ENCODE data around the gene YES1.

DNA sequence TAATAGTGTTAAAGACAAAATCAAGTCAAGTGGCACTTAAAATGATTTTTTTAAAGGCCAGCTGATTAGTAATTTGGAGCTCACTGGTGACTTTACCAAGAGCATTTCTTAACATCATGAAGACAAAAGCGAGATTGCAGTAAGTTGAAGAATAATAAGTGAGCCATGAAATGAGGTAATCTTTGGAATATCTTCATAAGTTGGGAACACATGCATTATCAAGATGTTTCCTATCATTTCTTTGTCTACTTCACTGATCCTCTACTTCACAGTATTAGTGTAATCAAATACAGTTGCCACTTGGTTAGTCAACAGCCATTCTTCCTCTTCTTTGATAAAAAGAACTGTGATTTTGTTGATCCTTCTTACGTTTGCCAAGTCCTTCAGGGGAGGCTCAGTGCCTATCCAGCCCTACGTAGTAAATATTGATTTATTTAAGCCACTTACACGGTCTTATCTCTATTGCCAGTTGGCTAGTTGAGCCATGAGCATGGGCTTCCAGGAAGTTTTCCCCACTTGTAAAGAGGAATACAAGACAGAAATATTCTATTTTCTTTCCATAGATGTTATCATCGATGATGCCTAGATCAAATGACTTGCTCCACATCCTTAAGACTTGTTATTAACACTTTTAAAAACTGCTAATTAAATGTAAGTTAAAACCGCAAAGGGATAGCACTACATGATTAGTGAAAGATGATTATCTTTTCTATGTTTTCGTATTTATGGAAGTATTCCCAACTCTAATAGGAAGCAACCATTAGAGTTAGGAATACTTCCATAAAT is 46.1 kb downstream of the YES1 start:
- TF ChIP-seq, protein P1, sequence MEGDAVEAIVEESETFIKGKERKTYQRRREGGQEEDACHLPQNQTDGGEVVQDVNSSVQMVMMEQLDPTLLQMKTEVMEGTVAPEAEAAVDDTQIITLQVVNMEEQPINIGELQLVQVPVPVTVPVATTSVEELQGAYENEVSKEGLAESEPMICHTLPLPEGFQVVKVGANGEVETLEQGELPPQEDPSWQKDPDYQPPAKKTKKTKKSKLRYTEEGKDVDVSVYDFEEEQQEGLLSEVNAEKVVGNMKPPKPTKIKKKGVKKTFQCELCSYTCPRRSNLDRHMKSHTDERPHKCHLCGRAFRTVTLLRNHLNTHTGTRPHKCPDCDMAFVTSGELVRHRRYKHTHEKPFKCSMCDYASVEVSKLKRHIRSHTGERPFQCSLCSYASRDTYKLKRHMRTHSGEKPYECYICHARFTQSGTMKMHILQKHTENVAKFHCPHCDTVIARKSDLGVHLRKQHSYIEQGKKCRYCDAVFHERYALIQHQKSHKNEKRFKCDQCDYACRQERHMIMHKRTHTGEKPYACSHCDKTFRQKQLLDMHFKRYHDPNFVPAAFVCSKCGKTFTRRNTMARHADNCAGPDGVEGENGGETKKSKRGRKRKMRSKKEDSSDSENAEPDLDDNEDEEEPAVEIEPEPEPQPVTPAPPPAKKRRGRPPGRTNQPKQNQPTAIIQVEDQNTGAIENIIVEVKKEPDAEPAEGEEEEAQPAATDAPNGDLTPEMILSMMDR (conservative IDR thresholded peaks at IDR 0.05; ENCODE audit: low read length), result no peak
- TF ChIP-seq EZH2phosphoT487 (IDR thresholded peaks at IDR 0.05; ENCODE audit: borderline replicate concordance, low read depth, low read length), result no peak

All from OCI-LY7 (cell line).